ENCODE measurements around the gene ESYT1.
A peak's percentile ranks its signal among the peaks of the same experiment; 100 is the strongest.

ESYT1 gene

GRCh38 chr12:56188131-56188777 lies 60.2 kb downstream of the ESYT1 start:
- TF ChIP-seq CTCF (IDR thresholded peaks at IDR 0.05; ENCODE audit: borderline replicate concordance, extremely low read depth, low read length, poor library complexity, severe bottlenecking) (no peak), EZH2 (IDR thresholded peaks at IDR 0.05; ENCODE audit: borderline replicate concordance, low read depth, low read length, severe bottlenecking) (no peak)
- H2AFZ ChIP-seq (ENCODE audit: low read depth, low read length), result peak overlapping the region; percentile 57; the same call in 1 of the 2 replicates
- H4K20me1 ChIP-seq (ENCODE audit: insufficient read depth, low read length), result peaks cover 13% of the 10 kb centered on the region
- peak overlapping the region; percentile 89 to 94; a peak in 3 of 4 replicates for H3K4me3 ChIP-seq (ENCODE audit: low read depth in 1 of 2, low read length in 2 of 2)
- peaks cover 62% of the 10 kb centered on the region for H3K79me2 ChIP-seq (ENCODE audit: insufficient read depth, low read length)
- peak; percentile 48 for DNase-seq
- peak overlapping the region; percentile 67 for H3K27ac ChIP-seq (ENCODE audit: low read length)
- H3K9ac ChIP-seq (ENCODE audit: low read depth, low read length), result peak overlapping the region; percentile 79
- peaks cover 46% of the 10 kb centered on the region for H3K4me1 ChIP-seq (ENCODE audit: insufficient read depth, low read length)
- peak overlapping the region; percentile 77 for H3K4me2 ChIP-seq (ENCODE audit: insufficient read depth, low read length)
- H3K36me3 ChIP-seq (ENCODE audit: insufficient read depth, low read length), result peaks cover 47% of the 10 kb centered on the region
- peak; percentile 16; the same call in 2 of the 3 replicates for ATAC-seq (ENCODE audit: insufficient read depth, low read depth)
- no peaks in the 10 kb centered on the region for H3K9me3 ChIP-seq (ENCODE audit: insufficient read depth, low read length, severe bottlenecking)
- H3K27me3 ChIP-seq (ENCODE audit: insufficient read depth, low read length, poor library complexity), result no peaks in the 10 kb centered on the region

GRCh38 chr12:56188778-56189098 lies 60.7 kb downstream of the ESYT1 start:
- H3K36me3 ChIP-seq (ENCODE audit: insufficient read depth, low read length), result peaks cover 42% of the 10 kb centered on the region
- peak overlapping the region; percentile 79 for H3K9ac ChIP-seq (ENCODE audit: low read depth, low read length)
- H3K4me1 ChIP-seq (ENCODE audit: insufficient read depth, low read length), result peaks cover 49% of the 10 kb centered on the region
- H3K27ac ChIP-seq (ENCODE audit: low read length), result peak overlapping the region; percentile 67
- H3K27me3 ChIP-seq (ENCODE audit: insufficient read depth, low read length, poor library complexity), result no peaks in the 10 kb centered on the region
- H3K9me3 ChIP-seq (ENCODE audit: insufficient read depth, low read length, severe bottlenecking), result no peaks in the 10 kb centered on the region
- peaks cover 13% of the 10 kb centered on the region for H4K20me1 ChIP-seq (ENCODE audit: insufficient read depth, low read length)
- H3K4me2 ChIP-seq (ENCODE audit: insufficient read depth, low read length), result peak overlapping the region; percentile 77
- ATAC-seq (ENCODE audit: insufficient read depth, low read depth) (peak; percentile 9), DNase-seq (no peak)
- H3K4me3 ChIP-seq (ENCODE audit: low read depth in 1 of 2, low read length in 2 of 2), result peak overlapping the region; percentile 89 to 94; a peak in 3 of 4 replicates
- peak overlapping the region; percentile 57 for H2AFZ ChIP-seq (ENCODE audit: low read depth, low read length)
- TF ChIP-seq CTCF (IDR thresholded peaks at IDR 0.05; ENCODE audit: borderline replicate concordance, extremely low read depth, low read length, poor library complexity, severe bottlenecking), result no peak
- H3K79me2 ChIP-seq (ENCODE audit: insufficient read depth, low read length), result peaks cover 62% of the 10 kb centered on the region

GRCh38 chr12:56189099-56189917 lies 61.2 kb downstream of the ESYT1 start, which contains the start of gene SMARCC2:
SMARCC2 (minus strand) TSS chr12:56189483; CDS start chr12:56189461, 22 bp downstream.
- H3K9me3 ChIP-seq (ENCODE audit: insufficient read depth, low read length, severe bottlenecking), result no peaks in the 10 kb centered on the region
- peak within 1 kb of the TSS; percentile 95 for H3K27ac ChIP-seq (ENCODE audit: low read length)
- H3K36me3 ChIP-seq (ENCODE audit: insufficient read depth, low read length), result peaks cover 37% of the 10 kb centered on the region
- peak within 1 kb of the TSS; percentile 99 for H2AFZ ChIP-seq (ENCODE audit: low read depth, low read length)
- H3K79me2 ChIP-seq (ENCODE audit: insufficient read depth, low read length), result peaks cover 60% of the 10 kb centered on the region
- peak; percentile 90 for DNase-seq
- no peaks in the 10 kb centered on the region for H3K27me3 ChIP-seq (ENCODE audit: insufficient read depth, low read length, poor library complexity)
- peak within 1 kb of the TSS; percentile 94 to 95 for H3K4me3 ChIP-seq (ENCODE audit: low read depth in 1 of 2, low read length in 2 of 2)
- ATAC-seq (ENCODE audit: insufficient read depth, low read depth), result peak; percentile 78
- H4K20me1 ChIP-seq (ENCODE audit: insufficient read depth, low read length), result peaks cover 13% of the 10 kb centered on the region
- peaks cover 49% of the 10 kb centered on the region for H3K4me1 ChIP-seq (ENCODE audit: insufficient read depth, low read length)
- peak within 1 kb of the TSS; percentile 93 for H3K4me2 ChIP-seq (ENCODE audit: insufficient read depth, low read length)
- peak within 1 kb of the TSS; percentile 79 for H3K9ac ChIP-seq (ENCODE audit: low read depth, low read length)
- TF ChIP-seq CTCF (IDR thresholded peaks at IDR 0.05; ENCODE audit: borderline replicate concordance, extremely low read depth, low read length, poor library complexity, severe bottlenecking) (peak; percentile 87), EZH2 (IDR thresholded peaks at IDR 0.05; ENCODE audit: borderline replicate concordance, low read depth, low read length, severe bottlenecking) (no peak)

Measured in DND-41 (cell line).